DOHH2 (cell line): ENCODE data around the gene FAM53A.

ENCODE experiments used
- H3F3A ChIP-seq: fragments of 200-600 bp; sonication (generic), shearing (Covaris generic); 2 replicates; pipeline ENCODE4 v1.6.0; 2016; ENCODE audit warnings: antibody characterized with exemption, mild to moderate bottlenecking; ENCODE audit not compliant: control insufficient read depth, insufficient read depth
- H3K27ac ChIP-seq: fragments of 200-600 bp; sonication (generic); 2 replicates; pipeline ENCODE4 v1.5.1; 2014; ENCODE audit warnings: low read depth, mild to moderate bottlenecking, low read length, moderate library complexity
- H3K27me3 ChIP-seq: fragments of 200-600 bp; sonication (generic); 2 replicates; pipeline ENCODE4 v1.6.1; 2014; ENCODE audit warnings: mild to moderate bottlenecking, low read length, mixed read lengths; ENCODE audit not compliant: control insufficient read depth
- H3K36me3 ChIP-seq: fragments of 200-600 bp; sonication (generic); 2 replicates; pipeline ENCODE4 v1.6.1; 2014; ENCODE audit warnings: mild to moderate bottlenecking, low read length, moderate library complexity, mixed read lengths; ENCODE audit not compliant: control insufficient read depth
- H3K4me1 ChIP-seq: fragments of 200-600 bp; sonication (generic); 2 replicates; pipeline ENCODE4 v1.6.1; 2014; ENCODE audit warnings: mild to moderate bottlenecking, low read length, mixed read lengths; ENCODE audit not compliant: control insufficient read depth
- H3K4me2 ChIP-seq: fragments of 200-600 bp; sonication (generic); 2 replicates; pipeline ENCODE4 v1.6.0; 2014; ENCODE audit warnings: mild to moderate bottlenecking, low read length, moderate library complexity
- H3K4me3 ChIP-seq: fragments of 200-600 bp; sonication (generic); 2 replicates; pipeline ENCODE4 v1.5.1; 2014; ENCODE audit warnings: mild to moderate bottlenecking, low read length, mixed read lengths
- H3K79me2 ChIP-seq: fragments of 200-600 bp; sonication (generic); 2 replicates; pipeline ENCODE4 v1.6.1; 2014; ENCODE audit warnings: mild to moderate bottlenecking, low read length, mixed read lengths; ENCODE audit not compliant: control insufficient read depth
- H3K9me2 ChIP-seq: fragments of 200-600 bp; sonication (generic); replicated peaks from 2 replicates; pipeline ENCODE4 v1.6.1; 2014; ENCODE audit warnings: mild to moderate bottlenecking, low read length, mixed read lengths; ENCODE audit not compliant: control insufficient read depth
- H3K9me3 ChIP-seq: fragments of 200-600 bp; sonication (generic); 2 replicates; pipeline ENCODE4 v1.6.1; 2014; ENCODE audit warnings: antibody characterized with exemption, low read length, mixed read lengths; ENCODE audit not compliant: control insufficient read depth, insufficient read depth
- H4K20me1 ChIP-seq: fragments of 200-600 bp; sonication (generic); 2 replicates; pipeline ENCODE4 v1.6.0; 2014; ENCODE audit warnings: low read depth, mild to moderate bottlenecking, antibody characterized with exemption, low read length, moderate library complexity; ENCODE audit not compliant: control insufficient read depth, insufficient read depth
- CTCF ChIP-seq: fragments of 200-600 bp; sonication (generic); IDR thresholded peaks from one replicate; pipeline ENCODE4 v1.5.1; 2014; ENCODE audit warnings: antibody characterized with exemption, mild to moderate bottlenecking, low read depth, low read length; ENCODE audit not compliant: poor library complexity, severe bottlenecking
- EZH2phosphoT487 ChIP-seq: fragments of 200-600 bp; sonication (generic); IDR thresholded peaks from 2 replicates; pipeline ENCODE4 v1.6.1; 2017; ENCODE audit warnings: borderline replicate concordance, mild to moderate bottlenecking, antibody characterized with exemption, low read length, moderate library complexity, mixed read lengths

FAM53A gene

DNA sequence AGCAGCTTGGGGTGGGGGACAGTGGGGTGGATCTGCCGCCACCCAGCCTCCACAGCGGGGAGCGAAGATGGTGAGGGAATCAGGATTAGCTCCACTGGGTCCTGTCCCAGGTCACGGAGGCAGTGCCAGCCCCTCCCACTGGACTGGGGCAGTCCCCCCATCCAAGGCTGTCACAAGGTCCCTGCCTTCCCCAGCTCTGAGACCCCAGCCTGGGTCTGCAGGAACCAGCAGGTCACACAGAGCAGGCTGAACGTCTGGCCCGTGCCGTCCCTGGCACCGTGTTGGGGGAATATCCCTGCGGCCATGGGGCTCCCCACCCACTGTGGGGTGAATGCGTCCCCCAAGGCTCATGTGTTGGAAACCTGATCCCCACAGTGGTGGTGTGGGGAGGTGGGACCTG, 62.6 kb downstream of the FAM53A start:
- peaks cover 33% of the 10 kb centered on the region; the same call in 1 of the 2 replicates for H3K9me3 ChIP-seq
- TF ChIP-seq CTCF, result no peak
- TF ChIP-seq EZH2phosphoT487, result no peak

DNA sequence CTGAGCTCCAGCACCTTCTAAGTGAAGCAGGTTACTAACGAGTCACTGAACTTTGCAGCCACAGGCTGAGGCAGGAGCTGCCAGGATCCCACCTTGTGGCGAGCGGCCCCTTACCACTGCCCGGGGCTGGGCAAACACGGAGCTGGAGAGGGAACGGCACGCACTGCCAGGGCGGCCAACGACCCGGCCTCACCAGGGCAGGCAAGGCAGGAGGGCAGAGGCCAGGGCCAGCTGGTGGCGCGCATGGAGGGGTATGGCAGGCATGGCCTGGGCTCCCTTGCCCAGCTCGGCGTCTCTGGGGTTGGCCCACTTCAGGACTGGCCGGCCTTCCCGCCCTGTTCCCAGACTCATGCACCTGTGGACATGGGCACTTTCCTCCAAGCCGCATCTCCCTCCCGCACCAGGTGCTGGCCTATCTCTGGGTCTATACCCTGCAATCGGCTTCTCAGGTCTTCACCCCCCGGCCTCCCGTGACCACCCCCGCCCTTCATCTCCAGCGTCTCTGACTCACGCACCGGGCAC, 64.9 kb downstream of the FAM53A start:
- H3F3A ChIP-seq, result no peaks in the 10 kb centered on the region
- H3K27me3 ChIP-seq, result no peaks in the 10 kb centered on the region
- no peaks in the 10 kb centered on the region for H4K20me1 ChIP-seq
- no peaks in the 10 kb centered on the region for H3K9me2 ChIP-seq
- H3K36me3 ChIP-seq, result no peaks in the 10 kb centered on the region
- no peaks in the 10 kb centered on the region for H3K4me1 ChIP-seq
- no peak for TF ChIP-seq EZH2phosphoT487
- TF ChIP-seq CTCF, result no peak
- H3K27ac ChIP-seq, result no peak overlapping the region
- peaks cover 16% of the 10 kb centered on the region; the same call in 1 of the 2 replicates for H3K9me3 ChIP-seq
- no peak overlapping the region for H3K4me3 ChIP-seq
- H3K4me2 ChIP-seq, result no peak overlapping the region
- no peaks in the 10 kb centered on the region for H3K79me2 ChIP-seq

More for the DNA sequence above, 62.6 kb downstream of the FAM53A start:
- H3K4me3 ChIP-seq, result no peak overlapping the region
- H3K4me2 ChIP-seq, result no peak overlapping the region
- H4K20me1 ChIP-seq, result no peaks in the 10 kb centered on the region
- no peak overlapping the region for H3K27ac ChIP-seq
- H3K9me2 ChIP-seq, result no peaks in the 10 kb centered on the region
- H3F3A ChIP-seq, result no peaks in the 10 kb centered on the region
- H3K4me1 ChIP-seq, result no peaks in the 10 kb centered on the region
- H3K79me2 ChIP-seq, result no peaks in the 10 kb centered on the region
- H3K36me3 ChIP-seq, result no peaks in the 10 kb centered on the region
- H3K27me3 ChIP-seq, result no peaks in the 10 kb centered on the region

- no peak overlapping the region for H3K4me2 ChIP-seq
- no peak overlapping the region for H3K4me3 ChIP-seq
- H3K9me2 ChIP-seq, result no peaks in the 10 kb centered on the region
- TF ChIP-seq EZH2phosphoT487 (no peak), CTCF (no peak)
- H3K27ac ChIP-seq, result no peak overlapping the region
- peaks cover 10% of the 10 kb centered on the region; the same call in 1 of the 2 replicates for H3K9me3 ChIP-seq
- H3F3A ChIP-seq, result no peaks in the 10 kb centered on the region
- H3K4me1 ChIP-seq, result no peaks in the 10 kb centered on the region
- H4K20me1 ChIP-seq, result no peaks in the 10 kb centered on the region
- no peaks in the 10 kb centered on the region for H3K27me3 ChIP-seq
- H3K79me2 ChIP-seq, result no peaks in the 10 kb centered on the region
- H3K36me3 ChIP-seq, result no peaks in the 10 kb centered on the region
Measured at GRCh38 chr4:1618438-1618837, 65.7 kb downstream of the FAM53A start.
